Left lung (tissue), 10 donors: ENCODE data around the gene ESYT2. TPM values are rescaled to one million over a fixed set of nuclear protein-coding genes. Genes with fewer than 3 reads are reported as not detected.
"Not testable (repeated sequence)": the region's sequence is repeated elsewhere in the genome, so short reads cannot be mapped to it uniquely, and the experiment has no call there.

ENCODE experiments used
- ATAC-seq: fragments of 200-7000 bp; cut with Tn5 transposase; one replicate; pipeline ENCODE4 v1.9.1; 2020; ENCODE audit warnings: moderate library complexity
- DNase-seq, 4 donors: peaks; one replicate each; pipeline ENCODE4 v3.0.0-alpha.2; 2013 to 2020
- H3K27ac ChIP-seq, 2 donors: fragments of 200-600 bp; sonication (generic) in 1 of 2; one replicate each; pipeline versions ENCODE4 v1.5.0 to v1.8.0; 2020 to 2021
- H3K27me3 ChIP-seq, 2 donors: fragments of 200-600 bp; sonication (generic) in 1 of 2; one replicate each; pipeline versions ENCODE4 v1.5.0 to v1.8.0; 2020 to 2021
- H3K36me3 ChIP-seq, 2 donors: fragments of 200-600 bp; sonication (generic) in 1 of 2; one replicate each; pipeline versions ENCODE4 v1.5.0 to v1.8.0; 2020 to 2021
- H3K4me1 ChIP-seq, 2 donors: fragments of 200-600 bp; one replicate each; pipeline ENCODE4 v1.8.0; 2021
- H3K4me3 ChIP-seq, 2 donors: fragments of 200-600 bp; sonication (generic) in 1 of 2; one replicate each; pipeline versions ENCODE4 v1.5.0 to v1.8.0; 2020 to 2021; ENCODE audit warnings: mild to moderate bottlenecking in 1 of 2
- H3K9me3 ChIP-seq, 2 donors: fragments of 200-600 bp; sonication (generic) in 1 of 2; one replicate each; pipeline versions ENCODE4 v1.5.0 to v1.8.0; 2020 to 2021
- CTCF ChIP-seq, 2 donors: fragments of 200-600 bp; sonication (generic) in 1 of 2; IDR thresholded peaks; one replicate each; pipeline versions ENCODE4 v1.5.0 to v1.8.0; 2021; ENCODE audit warnings: antibody characterized with exemption in 2 of 2
- intact Hi-C, 2 donors: fragments of 100-400 bp; cut with DNase I; formaldehyde crosslinking; loops; one replicate each; pipeline versions ENCODE4 v1.11.2 to v1.14.2; 2022
- polyA plus RNA-seq, 6 donors: library from polyadenylated mRNA; unstranded; fragments of 120-200 nt; gene quantifications; one replicate each; pipeline ENCODE4 v1.2.1, GENCODE V29; 2013; ENCODE audit not compliant: insufficient read length in 6 of 6
- total RNA-seq, 2 donors: library from RNA; stranded (reverse); fragmentation: NEBNext Ultra II Directional; extraction: Animal tissue kit (Norgen Biotek cat#: 25700); gene quantifications; one replicate each; pipeline ENCODE4 v1.2.1, GENCODE V29; 2021
- donor health status: DM: no; HTN: yes; CAD: no.
- donor health status: DM: no; HTN: no; CAD: no.

ESYT2 gene
- total and polyA plus RNA-seq, 8 donors = 38.3 to 75.7 (median 43.3) TPM

GRCh38 chr7:158706710-158707590 is 122.4 kb downstream of the ESYT2 start:
- intact Hi-C loops = no loop called here
- H3K27ac ChIP-seq = no peak overlapping the region
- H3K27me3 ChIP-seq = no peaks in the 10 kb centered on the region
- ATAC-seq = no peak
- no peaks in the 10 kb centered on the region for H3K36me3 ChIP-seq
- peaks cover 0 to 8% of the 10 kb centered on the region in 2 donors for H3K9me3 ChIP-seq
- DNase-seq = peak in 1 of 4 donors; percentile 80
- TF ChIP-seq CTCF (IDR thresholded peaks at IDR 0.05) = no peak
- peaks cover 0 to 30% of the 10 kb centered on the region in 2 donors for H3K4me1 ChIP-seq
- no peak overlapping the region for H3K4me3 ChIP-seq

GRCh38 chr7:158706273-158706704 is 123.0 kb downstream of the ESYT2 start:
- TF ChIP-seq CTCF (IDR thresholded peaks at IDR 0.05) = no peak
- DNase-seq (no peak), ATAC-seq (no peak)
- H3K4me1 ChIP-seq = peaks cover 0 to 28% of the 10 kb centered on the region in 2 donors
- H3K9me3 ChIP-seq = peaks cover 0 to 8% of the 10 kb centered on the region in 2 donors
- intact Hi-C loops = no loop called here
- H3K4me3 ChIP-seq = no peak overlapping the region
- H3K36me3 ChIP-seq = peaks cover 0 to under 1% of the 10 kb centered on the region in 2 donors
- no peak overlapping the region for H3K27ac ChIP-seq
- no peaks in the 10 kb centered on the region for H3K27me3 ChIP-seq

- ATAC-seq (peak; percentile 10), DNase-seq (peak in 1 of 4 donors; percentile 5)
- intact Hi-C loops = no loop called here
- TF ChIP-seq CTCF (IDR thresholded peaks at IDR 0.05) = no peak
- H3K4me1 ChIP-seq = peaks cover 0 to 22% of the 10 kb centered on the region in 2 donors
- no peaks in the 10 kb centered on the region for H3K27me3 ChIP-seq
- H3K9me3 ChIP-seq = peaks cover 0 to 8% of the 10 kb centered on the region in 2 donors
- peaks cover 0 to 4% of the 10 kb centered on the region in 2 donors for H3K36me3 ChIP-seq
- H3K4me3 ChIP-seq = peak overlapping the region; percentile 88 to 99
- H3K27ac ChIP-seq = peak overlapping the region; percentile 90 to 97
Measured at GRCh38 chr7:158705234-158705850, 124.0 kb downstream of the ESYT2 start.

GRCh38 chr7:158704524-158705233 is 124.6 kb downstream of the ESYT2 start, which contains the start of gene NCAPG2:
TSS of gene NCAPG2 (minus strand) at chr7:158704804. CDS start at chr7:158701899, 2,905 bp downstream.
- ATAC-seq = peak; percentile 99
- intact Hi-C loops = no loop called here
- peak in 1 of 2 donors; percentile 76 for TF ChIP-seq CTCF (IDR thresholded peaks at IDR 0.05)
- Histone ChIP-seq H3K9me3 (peaks cover 0 to 8% of the 10 kb centered on the region in 2 donors), H3K4me3 (peak within 1 kb of the TSS; percentile 88 to 99), H3K27me3 (no peaks in the 10 kb centered on the region), H3K36me3 (peaks cover 0 to 4% of the 10 kb centered on the region in 2 donors), H3K27ac (peak within 1 kb of the TSS; percentile 90 to 97), H3K4me1 (peaks cover 0 to 20% of the 10 kb centered on the region in 2 donors)
- DNase-seq = peak; percentile 96 to 100 (median 99)

- ATAC-seq, H3K36me3 ChIP-seq, intact Hi-C loops, DNase-seq, H3K27me3 ChIP-seq, H3K9me3 ChIP-seq: not testable (repeated sequence)
- Histone ChIP-seq H3K27ac (peak overlapping the region in 1 of 2 donors; percentile 97), H3K4me1 (peaks cover 0 to 20% of the 10 kb centered on the region in 2 donors), H3K4me3 (peak overlapping the region; percentile 88 to 99)
Measured at GRCh38 chr7:158703679-158704523, 125.4 kb downstream of the ESYT2 start.
